ENCODE data around the gene THRA.

The THRA gene

DNA sequence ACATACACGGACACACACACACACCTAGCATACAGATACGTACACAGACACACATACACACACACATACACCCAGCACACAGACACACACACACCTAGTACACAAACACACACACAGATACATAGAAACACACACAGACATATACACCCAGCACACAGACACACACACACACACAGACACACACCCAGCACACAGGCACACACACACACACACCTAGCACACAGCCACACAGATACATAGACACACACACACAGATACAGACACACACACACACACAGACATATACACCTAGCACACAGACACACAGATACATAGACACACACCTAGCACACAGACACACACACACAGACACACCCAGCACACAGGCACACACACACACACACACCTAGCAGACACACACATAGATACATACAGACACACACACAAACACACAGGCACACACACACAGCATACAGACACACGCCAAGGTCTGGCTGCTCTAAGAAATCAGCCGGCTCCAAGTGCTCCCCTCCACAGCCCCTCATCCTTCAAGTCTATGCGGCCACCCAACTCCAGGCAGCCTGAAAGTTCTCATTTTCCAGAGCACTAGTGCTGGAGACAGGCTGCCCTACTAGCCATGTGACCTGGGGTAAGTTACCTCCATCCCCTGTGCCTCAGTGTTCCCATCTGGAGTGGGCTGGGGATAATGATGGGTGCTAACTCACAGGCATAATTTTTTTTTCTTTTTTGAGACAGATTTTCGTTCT is 24.5 kb downstream of the THRA start:
- DNase-seq: no peak

DNA sequence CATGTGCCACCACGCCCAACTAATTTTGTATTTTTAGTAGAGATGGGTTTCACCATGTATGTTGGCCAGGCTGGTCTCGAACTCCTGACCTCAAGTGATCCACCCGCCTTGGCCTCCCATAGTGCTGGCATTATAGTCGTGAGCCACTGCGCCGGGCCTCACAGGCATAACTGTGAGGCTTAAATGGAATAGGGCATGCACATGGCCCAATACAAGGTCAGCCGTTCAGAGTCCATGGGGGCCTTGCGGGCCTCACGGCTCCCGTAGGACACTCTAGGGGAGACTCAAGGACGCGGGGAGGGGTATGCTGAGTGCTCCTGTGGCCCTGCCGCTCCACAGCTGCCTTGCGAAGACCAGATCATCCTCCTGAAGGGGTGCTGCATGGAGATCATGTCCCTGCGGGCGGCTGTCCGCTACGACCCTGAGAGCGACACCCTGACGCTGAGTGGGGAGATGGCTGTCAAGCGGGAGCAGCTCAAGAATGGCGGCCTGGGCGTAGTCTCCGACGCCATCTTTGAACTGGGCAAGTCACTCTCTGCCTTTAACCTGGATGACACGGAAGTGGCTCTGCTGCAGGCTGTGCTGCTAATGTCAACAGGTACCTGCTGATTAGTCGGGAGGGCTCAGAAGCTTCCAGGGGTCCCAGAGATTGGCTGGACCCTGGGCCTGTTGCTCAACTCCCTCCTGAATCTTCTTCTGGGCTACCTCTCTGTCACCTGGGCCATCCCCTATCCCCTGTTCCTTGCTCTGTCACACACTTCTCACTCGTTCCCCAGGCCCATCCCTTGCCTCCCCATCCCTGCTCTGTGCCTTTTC is 25.3 kb downstream of the THRA start:
- no peak for DNase-seq

DNA sequence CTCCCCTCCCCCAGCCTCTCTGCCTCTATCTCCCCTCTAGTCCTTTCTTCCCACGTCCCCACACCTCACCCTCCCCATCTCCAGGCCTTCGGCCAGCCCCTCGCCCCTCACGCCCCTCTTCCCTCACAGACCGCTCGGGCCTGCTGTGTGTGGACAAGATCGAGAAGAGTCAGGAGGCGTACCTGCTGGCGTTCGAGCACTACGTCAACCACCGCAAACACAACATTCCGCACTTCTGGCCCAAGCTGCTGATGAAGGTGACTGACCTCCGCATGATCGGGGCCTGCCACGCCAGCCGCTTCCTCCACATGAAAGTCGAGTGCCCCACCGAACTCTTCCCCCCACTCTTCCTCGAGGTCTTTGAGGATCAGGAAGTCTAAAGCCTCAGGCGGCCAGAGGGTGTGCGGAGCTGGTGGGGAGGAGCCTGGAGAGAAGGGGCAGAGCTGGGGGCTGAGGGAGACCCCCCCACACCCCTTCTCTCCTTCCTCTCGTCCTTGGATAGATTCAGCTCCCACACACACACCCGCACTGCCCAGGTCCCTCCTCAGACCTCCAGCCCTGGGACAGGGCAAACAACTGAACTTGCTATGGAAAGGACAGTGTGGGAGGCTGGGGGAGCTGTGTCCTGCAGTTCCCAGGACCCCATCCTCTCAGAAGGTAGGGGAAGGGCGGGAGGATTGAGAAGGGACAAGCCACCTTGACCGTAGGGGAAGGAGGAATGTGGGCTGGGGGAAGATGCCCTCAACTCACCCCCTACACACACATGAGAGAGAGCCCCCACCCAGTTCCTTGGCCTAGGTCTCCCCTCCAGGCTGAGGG is 26.5 kb downstream of the THRA start:
- DNase-seq: no peak

DNA sequence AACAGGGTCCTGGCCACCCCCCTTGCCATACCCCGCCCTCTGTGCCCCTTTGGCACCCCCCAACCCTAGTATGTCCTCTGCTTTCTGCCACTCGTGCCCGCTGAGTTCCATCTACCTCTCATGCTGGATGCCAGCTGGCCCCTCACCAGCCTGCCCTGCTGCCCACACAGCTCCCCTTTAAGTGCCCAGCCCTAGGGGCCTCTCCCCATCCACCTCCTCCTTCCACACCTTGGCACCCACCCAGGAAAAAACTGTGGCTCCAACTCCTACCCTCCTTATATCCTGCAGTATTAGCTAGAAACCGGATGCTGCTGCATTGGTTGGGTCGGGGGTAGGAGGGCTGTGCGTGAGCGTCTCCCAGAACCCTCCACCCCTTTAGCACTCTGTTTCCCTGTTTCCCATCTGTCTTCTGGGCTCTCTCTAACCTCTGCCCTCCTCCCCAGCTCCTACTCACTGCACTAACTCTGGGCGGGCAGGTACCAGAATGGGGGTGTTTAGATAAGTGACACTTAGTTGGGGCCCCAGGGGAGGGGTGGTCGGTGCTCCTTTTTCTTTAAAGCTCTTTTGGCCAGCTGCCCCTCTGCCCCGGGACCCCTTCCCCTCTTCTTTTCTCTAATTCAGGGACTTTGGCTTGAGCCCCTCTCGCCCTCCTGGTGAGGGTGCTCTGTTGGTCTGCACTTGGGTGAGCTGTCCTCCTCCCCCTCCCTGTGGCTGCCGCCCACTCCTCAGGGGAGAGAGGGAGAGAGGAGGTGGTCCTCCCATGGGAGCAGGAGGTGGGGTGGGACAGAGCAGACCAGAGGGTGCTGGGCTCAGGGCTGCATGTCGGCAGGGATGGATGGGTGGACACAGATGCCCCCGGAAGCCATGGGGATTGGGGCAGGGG is 27.7 kb downstream of the THRA start:
- no peak for DNase-seq

DNA sequence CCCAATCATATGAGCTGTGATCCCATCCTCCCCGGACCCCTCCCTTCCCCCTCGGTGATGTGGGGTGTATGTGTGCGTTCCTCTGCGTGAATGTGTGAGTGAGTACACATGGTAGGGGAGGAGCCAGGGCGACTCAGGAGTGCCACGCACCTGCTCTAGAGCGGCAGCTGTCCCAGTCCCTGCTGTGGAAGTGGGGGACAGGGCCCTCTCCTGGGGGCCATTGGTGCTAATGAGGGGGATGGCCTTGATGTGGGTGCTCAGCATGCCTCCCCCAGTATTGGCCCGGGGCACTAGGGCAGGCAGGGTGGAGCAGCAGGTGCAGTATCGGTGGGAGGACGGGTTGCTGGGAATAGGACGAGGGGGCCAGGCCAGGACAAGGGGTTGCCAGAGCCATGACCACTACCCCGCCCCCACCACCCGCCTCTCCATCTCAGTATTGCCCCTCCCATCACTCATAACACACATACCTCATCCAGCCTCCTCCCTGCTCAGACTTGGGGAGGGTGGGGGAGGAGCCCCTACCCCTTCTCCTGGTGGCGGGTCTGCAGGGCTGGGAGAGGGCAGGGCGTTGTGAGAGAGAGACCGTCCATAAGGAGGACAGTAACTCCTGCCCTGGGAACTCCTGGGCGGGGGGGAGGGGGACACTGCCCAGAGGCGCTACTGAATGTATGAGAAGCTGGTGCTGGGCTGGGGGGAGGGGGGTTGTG is 29.1 kb downstream of the THRA start:
- no peak for DNase-seq

DNA sequence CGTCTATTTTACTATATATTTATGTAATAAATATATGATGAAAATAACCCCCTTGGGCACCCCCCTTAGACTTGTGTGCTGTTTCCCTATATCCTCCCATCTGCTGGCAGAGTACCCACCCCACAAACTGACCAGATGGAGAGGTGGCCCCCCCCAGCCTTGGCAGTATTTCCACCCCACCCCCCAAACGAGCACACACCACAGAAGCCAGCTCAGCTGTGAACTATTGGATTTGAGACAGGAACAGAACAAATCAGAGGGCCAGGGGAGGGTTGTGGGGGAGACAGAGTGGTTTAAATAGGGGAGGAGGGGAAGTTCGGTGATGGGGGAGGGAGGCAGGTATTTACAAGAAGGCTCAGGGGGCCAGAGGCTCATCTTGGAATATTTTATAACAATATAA is 29.8 kb downstream of the THRA start:
- no peak for DNase-seq

DNA sequence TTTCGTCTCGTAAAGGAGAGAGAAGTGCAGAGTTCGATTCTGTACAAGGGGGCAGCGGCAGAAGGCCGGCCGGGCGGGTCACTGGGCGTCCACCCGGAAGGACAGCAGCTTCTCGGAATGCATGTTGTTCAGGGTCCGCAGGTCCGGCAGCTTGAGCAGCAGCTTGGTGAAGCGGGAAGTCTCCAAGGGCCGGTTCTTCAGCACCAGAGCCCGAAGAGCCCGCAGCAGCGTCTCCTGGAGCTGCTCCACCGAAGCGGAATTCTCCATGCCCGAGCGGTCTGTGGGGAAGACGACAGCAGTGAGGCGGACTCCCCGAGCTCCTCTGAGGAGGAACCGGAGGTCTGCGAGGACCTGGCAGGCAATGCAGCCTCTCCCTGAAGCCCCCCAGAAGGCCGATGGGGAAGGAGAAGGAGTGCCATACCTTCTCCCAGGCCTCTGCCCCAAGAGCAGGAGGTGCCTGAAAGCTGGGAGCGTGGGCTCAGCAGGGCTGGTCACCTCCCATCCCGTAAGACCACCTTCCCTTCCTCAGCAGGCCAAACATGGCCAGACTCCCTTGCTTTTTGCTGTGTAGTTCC is 30.3 kb downstream of the THRA start:
- no peak for DNase-seq

DNA sequence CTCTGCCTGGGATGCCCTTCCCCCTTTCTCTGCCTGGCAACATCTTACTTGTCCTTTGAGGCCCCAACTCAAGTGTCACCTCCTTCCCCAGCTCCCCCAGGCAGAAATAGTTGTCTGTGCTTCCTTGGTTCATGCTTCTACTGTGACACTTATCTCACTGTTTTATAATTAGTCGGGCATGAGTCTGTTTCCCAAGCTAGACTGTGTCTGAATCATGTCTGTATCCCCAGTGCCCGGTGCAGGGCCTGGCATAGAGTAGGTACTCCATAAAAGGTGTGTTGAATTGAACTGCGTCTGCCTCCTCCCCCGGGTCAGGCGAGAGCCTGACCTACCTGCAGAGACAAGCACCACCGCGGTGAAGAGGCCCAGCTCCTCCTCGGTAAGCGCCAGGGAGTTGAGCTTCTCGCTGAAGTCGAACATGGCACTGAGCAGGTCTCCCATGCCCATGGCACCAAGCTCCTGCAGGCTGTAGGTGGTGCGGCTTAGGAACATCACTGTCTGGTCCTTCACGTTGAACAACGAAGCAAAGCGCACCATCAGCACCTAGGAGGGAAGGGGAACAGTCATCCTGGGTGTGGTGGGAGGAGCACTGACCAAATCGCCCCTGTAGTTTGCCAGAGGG is 30.9 kb downstream of the THRA start:
- DNase-seq: no peak

DNA sequence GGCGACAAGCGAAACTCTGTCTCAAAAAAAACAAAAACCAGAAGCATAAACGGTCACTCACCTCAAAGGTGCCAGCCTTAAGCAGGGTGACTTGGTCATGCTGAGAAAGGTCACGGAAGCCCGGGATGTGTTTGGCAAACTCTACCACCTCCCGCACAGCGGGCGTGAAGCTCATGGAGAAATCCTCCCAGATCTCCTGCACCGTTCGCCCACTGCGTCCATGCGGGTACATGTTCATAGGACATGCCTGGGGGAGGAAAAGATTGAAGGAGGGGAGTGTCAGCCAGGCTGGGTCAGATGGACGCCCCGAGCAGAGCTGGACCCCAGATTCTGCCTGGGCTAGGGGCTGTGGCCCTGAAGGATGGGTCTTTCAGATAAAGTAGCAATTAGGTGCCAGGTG is 32.1 kb downstream of the THRA start:
- DNase-seq: no peak

DNA sequence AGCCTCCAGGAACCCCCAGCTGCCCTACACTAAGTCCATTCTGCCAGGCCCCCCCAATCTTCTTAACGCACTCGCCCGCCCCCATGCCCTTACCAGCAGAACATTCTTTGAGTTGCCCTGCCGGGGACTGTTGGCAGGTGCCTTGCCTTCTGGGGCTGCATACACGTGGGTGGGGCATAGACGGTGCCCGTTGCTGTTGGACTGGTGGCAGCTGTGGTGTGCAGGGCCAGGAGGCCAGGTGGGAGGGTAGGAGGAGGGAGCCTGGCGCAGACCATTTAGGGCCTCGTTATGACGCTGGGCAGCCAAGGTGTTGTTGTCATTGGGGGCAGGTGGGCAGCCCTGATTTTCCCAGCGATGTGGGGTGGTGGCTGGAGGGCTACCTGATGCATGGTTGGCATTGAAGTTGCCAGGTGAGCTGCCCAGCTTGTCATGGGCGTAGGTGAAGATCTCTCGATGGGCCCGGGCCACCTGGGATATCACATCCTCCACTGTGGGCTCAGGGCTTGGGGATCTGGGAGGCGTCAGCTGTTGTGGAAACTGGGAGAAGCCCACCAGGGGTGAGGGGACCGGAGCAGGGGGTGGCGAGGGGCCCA is 32.7 kb downstream of the THRA start:
- no peak for DNase-seq

DNA sequence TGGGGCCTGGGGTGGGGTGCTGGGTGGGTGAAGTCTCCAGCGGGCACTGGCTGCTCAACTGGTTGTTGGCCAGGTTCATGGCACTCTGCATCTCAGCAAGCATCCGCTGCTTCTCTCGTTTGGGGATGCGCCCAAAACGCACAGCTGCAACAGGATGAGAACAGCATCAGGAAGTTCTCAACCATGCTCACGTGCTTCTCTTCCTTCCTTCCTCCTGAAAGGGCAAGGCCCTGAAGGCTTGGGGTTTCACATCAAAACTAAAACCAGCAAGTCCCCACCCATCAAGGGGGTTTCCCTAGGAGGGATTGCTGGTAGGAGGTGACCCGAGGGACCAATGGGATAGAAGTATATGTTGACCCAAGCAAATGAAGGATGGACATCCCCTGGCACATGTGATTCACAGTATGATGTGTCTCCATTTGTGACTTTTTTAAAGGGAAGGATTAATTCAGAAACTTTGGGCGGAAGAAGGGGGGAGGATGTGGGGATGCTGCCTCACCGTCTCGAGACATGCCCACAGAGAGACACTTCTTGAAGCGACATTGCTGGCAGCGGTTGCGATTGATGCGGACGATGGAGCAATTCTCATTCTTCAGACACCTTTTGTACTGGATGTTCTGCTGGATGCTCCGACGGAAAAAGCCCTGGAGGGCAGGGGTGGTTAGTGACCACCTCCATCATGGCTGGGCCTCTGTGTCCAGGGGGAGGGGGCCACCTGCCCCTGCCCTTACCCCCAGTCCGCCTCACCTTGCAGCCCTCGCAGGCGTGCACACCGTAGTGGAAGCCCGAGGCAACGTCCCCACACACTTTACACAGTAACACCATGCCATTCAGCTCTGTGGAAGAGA is 33.4 kb downstream of the THRA start:
- DNase-seq: no peak

DNA sequence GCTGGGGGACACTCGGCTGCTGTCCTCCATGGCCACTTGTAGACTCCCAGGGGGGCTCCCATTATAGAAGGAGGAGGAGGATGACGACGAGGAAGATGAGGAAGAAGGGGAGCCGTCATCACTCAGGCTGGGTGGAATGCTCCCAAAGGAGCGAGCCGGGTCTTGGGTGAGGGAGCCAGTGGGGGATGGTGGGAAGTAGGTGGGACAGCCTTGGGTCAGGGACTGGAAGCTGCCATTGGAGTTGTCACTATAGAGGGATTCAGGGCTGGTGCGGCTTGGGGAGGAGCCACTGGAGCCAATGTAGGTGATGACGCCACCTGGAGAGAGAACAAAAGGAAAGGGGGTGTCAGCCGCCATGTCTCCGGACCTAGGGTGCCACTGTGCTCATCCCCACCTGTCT is 34.3 kb downstream of the THRA start:
- no peak for DNase-seq

DNA sequence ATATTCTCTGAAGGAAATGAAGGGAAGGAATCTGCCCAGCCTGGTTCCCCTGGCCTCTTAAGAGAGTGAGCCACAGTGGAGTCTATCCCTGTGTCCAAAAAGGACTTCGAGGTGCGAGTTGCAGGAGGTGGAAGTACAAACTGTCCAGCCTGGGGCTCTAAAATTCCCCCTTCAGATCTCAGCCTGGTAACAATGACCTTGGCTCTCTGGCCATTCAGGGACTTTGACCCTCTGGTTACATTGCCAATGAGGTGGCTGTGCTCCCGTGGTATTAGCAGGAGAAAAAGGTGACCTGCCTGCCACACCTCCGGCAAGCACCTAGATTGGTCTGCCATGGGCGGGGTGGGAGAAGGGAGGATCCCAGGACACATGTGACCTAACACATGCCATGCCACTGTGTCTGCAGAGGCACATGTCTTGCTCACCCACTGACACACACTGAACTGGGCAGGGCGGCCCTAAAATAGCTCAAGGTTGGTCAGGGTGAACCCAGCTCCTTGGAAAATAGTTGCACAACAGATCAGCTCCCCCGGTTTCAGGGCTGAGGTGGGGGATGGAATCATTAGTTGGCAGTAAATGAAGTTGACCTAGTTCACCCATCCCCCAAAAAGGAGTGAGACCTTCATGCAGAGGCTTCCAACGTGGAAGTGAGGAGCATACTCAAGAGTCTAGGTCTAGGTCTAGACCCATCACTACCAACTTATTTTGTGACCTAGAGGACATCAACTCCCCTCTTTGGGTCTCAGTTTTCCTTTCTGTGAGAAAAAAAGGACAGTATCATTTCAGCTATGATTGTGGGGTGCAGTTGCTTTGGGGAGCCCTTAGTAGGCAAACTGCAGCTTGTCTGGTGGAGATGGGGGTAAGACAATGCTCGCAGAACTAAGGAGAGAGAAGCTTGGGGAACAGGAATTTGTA is 35.4 kb downstream of the THRA start:
- DNase-seq: no peak

DNA sequence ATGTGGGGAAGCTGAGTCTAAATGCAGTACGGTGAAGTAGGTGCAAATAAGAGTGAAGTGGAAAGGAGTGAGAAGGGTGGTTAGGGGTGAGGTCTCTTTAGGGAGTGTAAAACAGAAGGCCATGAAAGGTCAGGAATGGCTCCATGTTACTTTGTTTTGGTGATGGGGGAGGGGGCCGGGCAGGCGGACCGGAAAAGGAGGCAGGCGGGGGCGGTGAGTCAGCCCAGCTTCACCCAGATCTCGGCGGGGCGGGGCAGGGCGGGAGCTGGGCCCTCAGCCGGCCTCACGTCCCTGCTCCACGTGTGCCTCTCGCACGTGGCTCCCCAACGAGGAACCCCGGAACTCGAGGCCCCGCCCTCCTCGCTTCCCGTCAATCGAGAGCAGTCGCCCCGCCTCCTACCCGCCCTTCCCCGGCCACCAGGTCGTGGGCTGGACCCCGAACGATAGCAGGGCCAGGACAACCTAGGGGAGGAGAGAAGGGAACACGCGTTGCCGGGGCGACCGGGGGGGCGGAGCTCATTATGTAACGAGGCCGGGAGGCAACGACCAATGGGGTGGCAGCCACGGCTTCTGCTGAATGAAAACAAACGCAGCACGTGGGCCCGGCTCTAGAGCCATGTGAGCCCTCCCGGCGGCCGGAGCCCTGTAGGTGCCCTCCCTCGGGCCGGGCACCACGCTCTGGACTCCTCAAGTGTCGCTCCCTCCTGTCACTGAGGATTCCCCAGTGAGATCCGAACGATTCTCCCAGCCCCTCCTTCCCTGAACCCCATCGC is 36.3 kb downstream of the THRA start:
- peak; percentile 94 for DNase-seq

DNA sequence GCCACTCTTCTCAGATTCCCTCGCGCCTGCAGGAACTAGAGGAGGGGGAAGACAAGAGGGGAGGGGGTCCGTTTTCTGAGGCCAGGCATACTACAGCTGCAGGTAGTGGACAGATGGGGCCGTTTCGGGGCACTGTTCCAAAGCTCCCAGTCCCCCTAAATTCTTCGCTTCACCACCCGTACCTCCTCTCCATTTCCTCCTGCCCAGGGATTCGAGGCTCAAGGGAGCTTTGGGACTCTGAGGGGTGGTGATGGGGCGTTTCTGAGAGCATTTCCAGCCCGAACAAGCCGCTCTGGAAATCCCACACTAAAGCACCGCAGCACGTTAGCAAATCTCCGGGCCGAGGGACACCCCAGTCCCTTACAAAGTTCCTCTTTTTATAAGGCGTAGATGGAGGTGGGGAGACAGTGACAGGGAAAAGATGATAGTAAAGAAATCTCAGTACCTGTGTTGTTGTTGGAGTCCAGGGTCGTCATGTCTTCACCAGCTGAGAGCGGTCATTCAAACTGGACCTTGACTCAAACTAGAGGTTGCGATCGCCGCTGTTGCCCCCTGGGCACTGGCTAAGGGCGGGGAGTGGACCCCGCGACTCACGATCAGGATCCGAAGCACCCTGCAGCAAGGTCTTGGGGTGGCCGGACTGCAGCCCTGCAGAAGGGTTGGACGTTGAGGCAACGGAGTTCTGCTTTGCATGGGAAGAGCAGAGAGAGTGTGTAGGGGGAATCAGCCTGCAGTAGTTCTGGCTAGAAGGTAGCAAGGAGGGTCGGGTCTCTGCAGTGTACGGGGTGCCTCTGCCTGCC is 37.1 kb downstream of the THRA start:
- no peak for DNase-seq

DNA sequence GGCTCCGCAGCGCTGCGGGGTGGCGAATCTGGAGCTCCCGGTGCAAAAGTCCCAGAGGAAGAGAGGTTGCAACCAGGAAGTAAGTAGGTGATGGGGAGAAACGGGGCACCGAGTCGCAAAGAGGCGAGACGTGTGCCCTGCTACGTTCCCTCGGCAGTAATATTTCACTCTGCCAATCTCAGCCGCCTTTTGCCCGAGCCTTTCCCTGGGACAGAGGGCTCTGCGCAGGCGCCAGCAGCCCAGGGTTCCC is 37.6 kb downstream of the THRA start, which contains the start of gene NR1D1:
Gene NR1D1, minus strand, starts transcription at position 171 of the 250 bp plus-strand sequence. CDS start 495 bp downstream, outside the sequence.
- DNase-seq: no peak
